ENCODE results near the gene DDIT4. TPM values are rescaled to one million over a fixed set of nuclear protein-coding genes. Genes with fewer than 3 reads are reported as not detected.

Gene DDIT4
- total and polyA plus RNA-seq, 2 of the 8 experiments (the other 6 are each of a cell fraction or from before 2014, with no cell fraction given): 47.4 to 108 TPM

GRCh38 chr10:72238392-72239175 is 35.1 kb upstream of the DDIT4 start (continued):
- TF ChIP-seq CHD7 (IDR thresholded peaks at IDR 0.05; ENCODE audit: insufficient replicate concordance, low read length) (no peak), CHD1 (IDR thresholded peaks at IDR 0.05; ENCODE audit: low read depth, low read length) (no peak), CREB1 (IDR thresholded peaks at IDR 0.05) (no peak), MAFK (IDR thresholded peaks at IDR 0.05; ENCODE audit: low read depth, low read length) (no peak), NRF1 (IDR thresholded peaks at IDR 0.05; ENCODE audit: low read depth, low read length) (no peak), SIN3A (conservative IDR thresholded peaks at IDR 0.05 in 1 of 2, IDR thresholded peaks at IDR 0.05 in 1 of 2; ENCODE audit: low read depth in 1 of 2, low read length in 2 of 2) (no peak), EP300 (IDR thresholded peaks at IDR 0.05; ENCODE audit: borderline replicate concordance in 1 of 2, low read depth in 2 of 2, low read length in 2 of 2) (no peak), SRF (IDR thresholded peaks at IDR 0.05; ENCODE audit: low read depth, low read length) (no peak), PHF8 (conservative IDR thresholded peaks at IDR 0.05; ENCODE audit: low read depth, low read length) (no peak), TBP (IDR thresholded peaks at IDR 0.05; ENCODE audit: low read depth, low read length) (no peak)

Data from H1 (cell line).